ENCODE results near the gene KRABD2.
"Not testable (repeated sequence)": the region's sequence is repeated elsewhere in the genome, so short reads cannot be mapped to it uniquely, and the experiment has no call there.

The KRABD2 gene

DNA sequence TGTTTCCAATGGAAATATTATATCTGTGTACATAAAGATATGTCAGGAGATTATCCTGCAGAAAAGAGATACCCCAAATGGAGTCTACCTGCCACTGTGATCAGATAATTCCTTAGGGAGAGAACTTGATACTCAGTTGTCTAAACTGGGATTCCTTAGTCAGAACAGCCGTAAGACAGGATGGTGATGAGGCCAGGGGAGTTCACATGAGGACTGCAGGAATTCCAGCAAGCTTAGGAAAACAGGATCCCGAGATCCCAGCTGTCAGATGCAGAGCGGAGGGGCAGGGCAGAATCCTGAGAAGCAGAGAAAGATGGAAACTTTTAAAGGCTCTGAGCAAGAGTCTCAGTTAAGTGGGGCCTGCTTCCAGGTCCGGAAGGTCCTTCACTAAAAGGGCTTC, 4.7 kb downstream of the KRABD2 start:
- in situ Hi-C loops (cut with MboI; ENCODE audit: low pct_unique_long_range_greater_than_20kb in 2 of 9, low sequenced_read_pairs in 9 of 9, unreplicated experiment in 9 of 9) = no loop called here
- peaks cover 12 to 13% of the 10 kb centered on the region in 2 donors for H3K4me1 ChIP-seq (replicated peaks in 1 of 2)
- no peak for ATAC-seq (replicated peaks in 6 of 8)
- 60 to 100% (median 83%) methylated on average over 1 to 4 of the region's 4 CpGs; no CpG with 5 or more reads in 1 of the 10 experiments for WGBS, 10 experiments
- H3K4me3 ChIP-seq = no peak overlapping the region
- H3K27ac ChIP-seq = no peak overlapping the region

GRCh38 chr17:8369944-8370343, 6.6 kb downstream of the KRABD2 start:
- in situ Hi-C loops (cut with MboI; ENCODE audit: low pct_unique_long_range_greater_than_20kb in 2 of 9, low sequenced_read_pairs in 9 of 9, unreplicated experiment in 9 of 9) = no loop called here
- no peak overlapping the region for H3K27ac ChIP-seq
- no peak for ATAC-seq (replicated peaks in 6 of 8)
- no peak overlapping the region for H3K4me3 ChIP-seq
- WGBS, 10 experiments = 84 to 100% (median 96%) methylated on average over 1 to 8 of the region's 8 CpGs
- peaks cover 4% of the 10 kb centered on the region in 2 donors for H3K4me1 ChIP-seq (replicated peaks in 1 of 2)

GRCh38 chr17:8368193-8368592, 8.3 kb downstream of the KRABD2 start:
- Histone ChIP-seq H3K27ac (no peak overlapping the region), H3K4me3 (no peak overlapping the region), H3K4me1 (replicated peaks in 1 of 2) (no peaks in the 10 kb centered on the region)
- whole genome bisulfite sequencing, 10 experiments = 87 to 100% (median 98%) methylated on average over 1 to 3 of the region's 3 CpGs
- in situ Hi-C loops (cut with MboI; ENCODE audit: low pct_unique_long_range_greater_than_20kb in 2 of 9, low sequenced_read_pairs in 9 of 9, unreplicated experiment in 9 of 9) = no loop called here
- ATAC-seq (replicated peaks in 6 of 8) = no peak

- WGBS, 10 experiments = 8 to 100% (median 70%) methylated on average over 1 to 2 of the region's 2 CpGs; no CpG with 5 or more reads in 4 of the 10 experiments
- ATAC-seq (replicated peaks in 6 of 8) = peak in 3 of 8 experiments; percentile 80 to 92 (median 92)
- in situ Hi-C loops (cut with MboI; ENCODE audit: low pct_unique_long_range_greater_than_20kb in 2 of 9, low sequenced_read_pairs in 9 of 9, unreplicated experiment in 9 of 9) = no loop called here
- Histone ChIP-seq H3K4me1 (replicated peaks in 1 of 2) (no peaks in the 10 kb centered on the region), H3K4me3 (no peak overlapping the region), H3K27ac (no peak overlapping the region)
Observed at GRCh38 chr17:8366231-8366630, 10.3 kb downstream of the KRABD2 start.

DNA sequence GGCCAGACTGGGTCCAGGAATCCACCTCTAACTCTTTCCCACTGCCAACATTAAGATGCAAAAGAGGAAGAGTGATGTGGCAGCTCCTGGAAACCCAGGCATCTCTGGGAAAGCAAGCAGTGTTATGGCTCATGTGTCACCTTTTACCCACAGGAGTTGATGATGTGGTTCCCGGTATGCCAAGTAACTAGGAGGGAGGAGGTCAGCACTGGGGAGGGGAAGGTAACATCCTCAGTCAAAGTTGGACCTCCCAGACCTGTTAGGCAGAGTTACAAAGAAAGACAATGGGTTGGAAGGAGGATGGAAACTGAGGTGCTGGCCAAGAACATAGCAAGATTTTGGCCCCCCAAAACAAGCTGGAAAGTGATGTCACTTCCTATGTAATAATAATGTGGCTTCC, 11.4 kb downstream of the KRABD2 start:
- in situ Hi-C loops (cut with MboI; ENCODE audit: low pct_unique_long_range_greater_than_20kb in 2 of 9, low sequenced_read_pairs in 9 of 9, unreplicated experiment in 9 of 9) = no loop called here
- Histone ChIP-seq H3K4me1 (replicated peaks in 1 of 2) (no peaks in the 10 kb centered on the region), H3K4me3 (no peak overlapping the region), H3K27ac (no peak overlapping the region)
- peak in 1 of 8 experiments; percentile 32 for ATAC-seq (replicated peaks in 6 of 8)
- WGBS, 10 experiments = 63 to 83% methylated on average over 1 of the region's 1 CpG; no CpG with 5 or more reads in 8 of the 10 experiments

GRCh38 chr17:8362651-8363332, 13.7 kb downstream of the KRABD2 start:
- Histone ChIP-seq H3K4me3 (no peak overlapping the region), H3K27ac (no peak overlapping the region), H3K4me1 (replicated peaks in 1 of 2) (peaks cover 0 to 5% of the 10 kb centered on the region in 2 donors)
- in situ Hi-C loops (cut with MboI; ENCODE audit: low pct_unique_long_range_greater_than_20kb in 2 of 9, low sequenced_read_pairs in 9 of 9, unreplicated experiment in 9 of 9) = no loop called here
- ATAC-seq (replicated peaks in 6 of 8) = no peak
- 30 to 100% (median 81%) methylated on average over 1 to 3 of the region's 4 CpGs; no CpG with 5 or more reads in 2 of the 10 experiments for WGBS, 10 experiments

- Histone ChIP-seq H3K4me3 (no peak overlapping the region), H3K27ac (no peak overlapping the region), H3K4me1 (replicated peaks in 1 of 2) (peaks cover 0 to 5% of the 10 kb centered on the region in 2 donors)
- in situ Hi-C loops (cut with MboI; ENCODE audit: low pct_unique_long_range_greater_than_20kb in 2 of 9, low sequenced_read_pairs in 9 of 9, unreplicated experiment in 9 of 9) = no loop called here
- ATAC-seq (replicated peaks in 6 of 8) = no peak
- 40 to 83% (median 63%) methylated on average over 1 to 3 of the region's 3 CpGs for WGBS, 10 experiments
Observed at GRCh38 chr17:8360751-8361150, 15.8 kb downstream of the KRABD2 start.

GRCh38 chr17:8360260-8360659, 16.2 kb downstream of the KRABD2 start:
- in situ Hi-C loops (cut with MboI; ENCODE audit: low pct_unique_long_range_greater_than_20kb in 2 of 9, low sequenced_read_pairs in 9 of 9, unreplicated experiment in 9 of 9) = no loop called here
- H3K4me1 ChIP-seq (replicated peaks in 1 of 2) = peaks cover 0 to 5% of the 10 kb centered on the region in 2 donors
- no peak for ATAC-seq (replicated peaks in 6 of 8)
- H3K4me3 ChIP-seq = no peak overlapping the region
- WGBS, 10 experiments = 11 to 52% (median 36%) methylated on average over 2 to 3 of the region's 3 CpGs
- H3K27ac ChIP-seq = no peak overlapping the region

DNA sequence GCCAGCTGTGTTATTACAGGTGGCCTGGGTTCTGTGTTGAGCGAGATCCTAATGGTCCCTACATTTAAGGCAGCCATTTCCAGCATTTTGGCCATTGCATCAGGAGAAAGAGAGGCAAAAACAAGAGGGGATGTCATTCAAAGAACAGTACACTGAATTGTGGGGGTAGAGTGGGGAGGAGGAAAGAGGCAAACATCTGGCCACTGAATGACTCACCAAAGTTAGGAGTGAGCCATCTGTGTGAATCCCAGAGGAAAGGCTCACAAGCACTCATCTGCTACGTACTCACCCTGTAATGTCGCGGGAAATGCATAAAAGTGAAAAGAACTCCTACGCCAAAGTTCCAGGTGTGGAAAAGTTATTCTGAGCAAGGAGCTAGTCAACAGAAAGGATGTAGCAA, 16.7 kb downstream of the KRABD2 start:
- 0 to 72% (median 59%) methylated on average over 2 to 5 of the region's 5 CpGs for WGBS, 10 experiments
- peak in 6 of 8 experiments; percentile 22 to 97 (median 68) for ATAC-seq (replicated peaks in 6 of 8)
- Histone ChIP-seq H3K4me1 (replicated peaks in 1 of 2) (peaks cover under 1 to 6% of the 10 kb centered on the region in 2 donors), H3K27ac (no peak overlapping the region), H3K4me3 (no peak overlapping the region)
- in situ Hi-C loops (cut with MboI; ENCODE audit: low pct_unique_long_range_greater_than_20kb in 2 of 9, low sequenced_read_pairs in 9 of 9, unreplicated experiment in 9 of 9) = no loop called here

GRCh38 chr17:8357910-8358309, 18.6 kb downstream of the KRABD2 start:
- ATAC-seq (replicated peaks in 6 of 8) = no peak
- Histone ChIP-seq H3K27ac (no peak overlapping the region), H3K4me1 (replicated peaks in 1 of 2) (peaks cover 2 to 11% of the 10 kb centered on the region in 2 donors), H3K4me3 (no peak overlapping the region)
- in situ Hi-C loops (cut with MboI; ENCODE audit: low pct_unique_long_range_greater_than_20kb in 2 of 9, low sequenced_read_pairs in 9 of 9, unreplicated experiment in 9 of 9) = no loop called here
- 80 to 100% (median 93%) methylated on average over 1 to 3 of the region's 3 CpGs; no CpG with 5 or more reads in 3 of the 10 experiments for WGBS, 10 experiments

DNA sequence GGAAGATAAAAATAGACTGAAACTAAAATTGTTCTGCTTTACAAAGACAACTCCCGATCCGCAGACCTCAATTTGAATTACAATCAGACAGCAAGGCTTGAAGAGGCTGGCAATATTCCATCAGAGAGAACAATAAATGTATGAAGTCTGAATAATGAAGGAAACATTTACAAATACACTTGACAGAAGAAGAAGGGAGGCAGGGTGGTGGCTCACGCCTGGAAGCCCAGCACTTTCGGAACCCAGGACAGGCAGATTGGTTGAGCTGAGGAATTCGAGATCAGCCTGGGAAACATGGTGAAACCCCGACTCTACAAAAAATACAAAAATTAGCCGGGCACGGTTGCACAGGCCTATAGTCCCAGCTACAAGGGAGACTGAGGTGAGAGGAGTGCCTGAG, 22.3 kb downstream of the KRABD2 start:
- H3K27ac ChIP-seq = no peak overlapping the region
- in situ Hi-C loops (cut with MboI; ENCODE audit: low pct_unique_long_range_greater_than_20kb in 2 of 9, low sequenced_read_pairs in 9 of 9, unreplicated experiment in 9 of 9) = no loop called here
- peaks cover 2 to 6% of the 10 kb centered on the region in 2 donors for H3K4me1 ChIP-seq (replicated peaks in 1 of 2)
- 21 to 59% (median 54%) methylated on average over 3 to 8 of the region's 8 CpGs; no CpG with 5 or more reads in 3 of the 10 experiments for WGBS, 10 experiments
- H3K4me3 ChIP-seq = no peak overlapping the region
- peak in 6 of 8 experiments; percentile 17 to 79 (median 70) for ATAC-seq (replicated peaks in 6 of 8)

GRCh38 chr17:8353736-8354135, 22.8 kb downstream of the KRABD2 start:
- H3K4me3 ChIP-seq = no peak overlapping the region
- no peak overlapping the region for H3K27ac ChIP-seq
- WGBS, 10 experiments = 46 to 75% (median 63%) methylated on average over 1 to 7 of the region's 7 CpGs; no CpG with 5 or more reads in 2 of the 10 experiments
- in situ Hi-C loops (cut with MboI; ENCODE audit: low pct_unique_long_range_greater_than_20kb in 2 of 9, low sequenced_read_pairs in 9 of 9, unreplicated experiment in 9 of 9) = no loop called here
- peaks cover 2 to 6% of the 10 kb centered on the region in 2 donors for H3K4me1 ChIP-seq (replicated peaks in 1 of 2)
- ATAC-seq (replicated peaks in 6 of 8) = no peak

- in situ Hi-C loops (cut with MboI; ENCODE audit: low pct_unique_long_range_greater_than_20kb in 2 of 9, low sequenced_read_pairs in 9 of 9, unreplicated experiment in 9 of 9) = no loop called here
- 60 to 100% (median 79%) methylated on average over 1 to 6 of the region's 7 CpGs; no CpG with 5 or more reads in 4 of the 10 experiments for WGBS, 10 experiments
- Histone ChIP-seq H3K27ac (no peak overlapping the region), H3K4me3 (no peak overlapping the region), H3K4me1 (replicated peaks in 1 of 2) (peaks cover 2 to 6% of the 10 kb centered on the region in 2 donors)
- no peak for ATAC-seq (replicated peaks in 6 of 8)
Observed at GRCh38 chr17:8350339-8350738, 26.2 kb downstream of the KRABD2 start.

DNA sequence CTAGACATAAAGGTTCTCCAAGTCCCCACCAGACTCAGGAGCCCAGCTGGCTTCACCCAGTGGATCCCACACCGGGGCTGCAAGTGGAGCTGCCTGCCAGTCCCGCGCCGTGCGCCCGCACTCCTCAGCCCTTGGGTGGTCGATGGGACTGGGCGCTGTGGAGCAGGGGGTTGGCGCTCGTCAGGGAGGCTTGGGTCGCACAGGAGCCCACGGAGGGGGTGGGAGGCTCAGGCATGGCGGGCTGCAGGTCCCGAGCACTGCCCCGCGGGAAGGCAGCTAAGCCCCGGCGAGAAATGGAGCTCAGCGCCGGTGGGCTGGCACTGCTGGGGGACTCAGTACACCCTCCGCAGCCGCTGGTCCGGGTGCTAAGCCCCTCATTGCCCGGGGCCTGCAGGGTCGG, 29.5 kb downstream of the KRABD2 start:
- ATAC-seq (replicated peaks in 6 of 8); in situ Hi-C loops (cut with MboI; ENCODE audit: low pct_unique_long_range_greater_than_20kb in 2 of 9, low sequenced_read_pairs in 9 of 9, unreplicated experiment in 9 of 9); H3K27ac ChIP-seq; H3K4me1 ChIP-seq (replicated peaks in 1 of 2); H3K4me3 ChIP-seq: not testable (repeated sequence)
- WGBS, 10 experiments = no CpG with 5 or more reads among the region's 25 CpGs

Data from motor neuron (in vitro differentiated cells).